Tibial nerve (tissue), 3 donors: ENCODE data around the gene DMBT1.

Experiments
- POLR2A ChIP-seq, 2 donors: fragments of 450-650 bp; IDR thresholded peaks; one replicate each; pipeline ENCODE4 v1.6.1; 2017; ENCODE audit warnings: antibody characterized with exemption in 2 of 2, mild to moderate bottlenecking in 2 of 2, moderate library complexity in 2 of 2
- TF ChIP-seq, protein P1 (sequence below), 5 experiments: fragments of 200-600 bp in 3 of 5; fragments of 450-650 bp in 2 of 5; sonication (generic) in 3 of 5; IDR thresholded peaks; one replicate each; pipeline ENCODE4 v1.5.1; 2016 to 2019; ENCODE audit warnings: antibody characterized with exemption in 5 of 5, mild to moderate bottlenecking in 3 of 5, moderate library complexity in 2 of 5

DNA sequence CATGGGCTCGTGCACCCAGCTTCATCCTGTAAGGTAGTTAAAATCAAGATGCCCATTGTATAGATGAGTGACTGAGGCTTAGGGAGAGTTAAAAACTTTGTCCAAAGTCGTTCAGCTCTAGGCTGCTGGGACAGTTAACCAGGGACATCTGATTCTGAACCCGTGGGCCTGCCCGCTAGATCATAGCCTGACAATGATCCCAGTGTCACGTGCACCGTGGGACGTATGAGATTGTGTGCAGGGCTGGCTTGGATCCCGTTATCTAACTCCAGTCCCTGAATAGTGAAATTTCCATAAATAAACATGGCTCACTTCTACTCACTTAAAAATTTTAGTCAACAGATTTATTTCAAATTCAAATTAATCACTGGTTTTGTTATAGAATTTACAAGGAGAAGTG is 114.2 kb downstream of the DMBT1 start:
- TF ChIP-seq, protein P1, sequence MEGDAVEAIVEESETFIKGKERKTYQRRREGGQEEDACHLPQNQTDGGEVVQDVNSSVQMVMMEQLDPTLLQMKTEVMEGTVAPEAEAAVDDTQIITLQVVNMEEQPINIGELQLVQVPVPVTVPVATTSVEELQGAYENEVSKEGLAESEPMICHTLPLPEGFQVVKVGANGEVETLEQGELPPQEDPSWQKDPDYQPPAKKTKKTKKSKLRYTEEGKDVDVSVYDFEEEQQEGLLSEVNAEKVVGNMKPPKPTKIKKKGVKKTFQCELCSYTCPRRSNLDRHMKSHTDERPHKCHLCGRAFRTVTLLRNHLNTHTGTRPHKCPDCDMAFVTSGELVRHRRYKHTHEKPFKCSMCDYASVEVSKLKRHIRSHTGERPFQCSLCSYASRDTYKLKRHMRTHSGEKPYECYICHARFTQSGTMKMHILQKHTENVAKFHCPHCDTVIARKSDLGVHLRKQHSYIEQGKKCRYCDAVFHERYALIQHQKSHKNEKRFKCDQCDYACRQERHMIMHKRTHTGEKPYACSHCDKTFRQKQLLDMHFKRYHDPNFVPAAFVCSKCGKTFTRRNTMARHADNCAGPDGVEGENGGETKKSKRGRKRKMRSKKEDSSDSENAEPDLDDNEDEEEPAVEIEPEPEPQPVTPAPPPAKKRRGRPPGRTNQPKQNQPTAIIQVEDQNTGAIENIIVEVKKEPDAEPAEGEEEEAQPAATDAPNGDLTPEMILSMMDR (IDR thresholded peaks at IDR 0.05): no peak
- TF ChIP-seq POLR2A (IDR thresholded peaks at IDR 0.05): no peak
